ENCODE results near the gene TNS3. TPM values are rescaled to one million over a fixed set of nuclear protein-coding genes. Genes with fewer than 3 reads are reported as not detected.
A peak's percentile ranks its signal among the peaks of the same experiment; 100 is the strongest.

TNS3 gene
- 36.9 and 40.8 TPM in 2 replicates for total RNA-seq

DNA sequence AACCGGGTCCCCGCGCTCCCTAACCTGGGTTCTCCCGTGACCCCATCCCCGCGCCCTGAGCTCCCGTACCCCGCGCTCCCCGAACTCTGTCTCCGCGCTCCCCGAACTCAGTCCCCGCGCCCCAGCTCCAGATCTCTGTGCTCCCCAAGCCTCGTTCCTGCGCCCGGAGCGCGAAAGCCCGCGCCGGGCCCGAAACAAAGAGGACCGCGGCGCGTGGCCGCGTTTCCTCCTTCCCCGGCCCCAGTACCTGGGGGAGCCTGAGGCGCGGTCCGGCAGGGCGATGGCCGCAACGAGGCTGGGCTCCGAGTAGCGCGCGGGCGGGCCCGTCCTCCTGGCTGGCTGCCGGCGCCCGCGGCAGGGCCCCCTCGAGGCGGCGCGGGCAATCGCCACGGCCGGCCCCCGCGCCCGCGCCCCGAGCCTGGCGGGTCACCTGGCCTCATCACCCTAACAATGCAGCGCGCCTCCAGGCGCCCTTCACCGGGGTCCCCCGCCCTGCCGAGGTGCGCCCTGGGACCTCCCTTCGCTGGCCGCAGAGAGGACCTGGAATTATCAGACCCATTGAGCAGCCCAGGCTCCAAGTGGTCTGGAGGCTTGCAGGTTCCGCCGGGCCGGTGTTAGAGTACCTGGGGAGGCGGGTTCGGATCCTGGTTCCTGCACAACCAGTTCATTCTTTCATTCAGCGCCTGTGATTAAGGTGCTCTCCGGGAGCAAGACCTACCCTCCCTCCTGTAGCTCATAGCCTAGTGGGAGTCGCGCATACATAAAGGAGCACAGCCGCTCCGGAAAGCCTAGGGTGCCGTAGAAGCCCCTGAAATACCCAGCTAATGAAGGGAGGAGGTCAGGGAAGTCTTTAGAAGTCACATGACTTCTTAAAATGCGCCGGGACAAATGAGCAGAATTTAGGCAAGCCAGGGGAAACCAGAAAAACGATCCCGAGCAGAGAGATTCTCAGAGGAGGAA lies at the start of gene TNS3:
TNS3 (minus strand) TSS at position 308 of the 960 bp plus-strand sequence. CDS start 142,475 bp downstream, outside the sequence.
- no peak for DNase-seq (ENCODE audit: low read depth)
- TF ChIP-seq CTCF (conservative IDR thresholded peaks at IDR 0.05; ENCODE audit: low read depth, low read length), result no peak
- peak within 1 kb of the TSS; percentile 91 for H3K4me3 ChIP-seq (ENCODE audit: low read depth, low read length)

DNA sequence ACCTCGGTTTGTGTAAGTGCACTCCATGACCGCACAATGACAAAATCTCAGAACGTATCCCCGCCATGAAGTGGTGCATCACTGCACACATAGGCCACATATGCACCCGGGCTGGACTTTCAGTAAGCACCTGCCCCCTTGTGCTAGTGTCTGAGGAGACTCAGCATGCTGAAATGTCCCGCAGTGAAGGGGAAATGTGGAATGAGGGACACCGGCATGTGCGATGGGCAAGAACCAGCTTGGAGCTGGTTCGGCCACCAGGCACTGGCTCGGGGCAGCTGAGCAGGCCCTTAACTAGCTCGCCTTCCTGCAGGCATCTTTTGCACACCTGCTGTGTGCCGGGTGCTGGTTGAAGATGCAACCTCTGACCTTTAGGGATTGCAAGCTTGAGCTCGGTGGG lies 49.8 kb upstream of the TNS3 start:
- DNase-seq (ENCODE audit: low read depth), result no peak
- TF ChIP-seq CTCF (conservative IDR thresholded peaks at IDR 0.05; ENCODE audit: low read depth, low read length), result no peak
- H3K4me3 ChIP-seq (ENCODE audit: low read depth, low read length), result no peak overlapping the region

DNA sequence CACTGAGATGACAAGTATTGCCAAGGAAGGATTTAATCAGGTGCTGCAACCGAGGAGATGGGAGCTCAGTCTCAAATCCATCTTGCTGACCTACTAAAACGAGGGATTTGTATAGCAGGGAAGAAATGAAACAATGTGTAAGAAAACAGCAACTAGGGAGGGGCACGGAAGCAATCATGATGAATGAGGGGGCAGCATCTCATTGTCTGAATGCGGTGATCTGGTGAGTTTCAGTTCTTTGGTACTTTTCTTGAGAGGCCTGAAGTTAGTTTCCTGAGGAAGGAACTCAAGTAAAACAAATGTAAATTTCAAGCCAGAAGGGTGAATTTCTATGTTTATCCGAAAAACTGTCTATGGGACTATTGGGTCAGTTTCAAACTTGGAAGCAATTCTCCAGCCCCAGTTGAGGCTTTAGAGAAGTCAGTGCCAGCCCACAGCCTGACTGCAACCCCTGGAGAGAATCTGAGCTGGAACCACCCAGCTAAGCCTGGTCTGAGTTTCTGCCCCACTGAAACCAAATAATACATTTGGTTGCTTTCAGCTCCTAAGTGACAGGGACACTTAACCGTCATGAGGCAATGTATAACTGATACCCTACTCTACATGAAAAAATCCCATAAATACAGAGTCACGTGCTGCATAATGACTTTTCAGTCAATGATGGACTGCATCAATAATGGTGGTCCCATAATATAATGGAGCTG lies 45.8 kb upstream of the TNS3 start:
- H3K4me3 ChIP-seq (ENCODE audit: low read depth, low read length), result no peak overlapping the region
- TF ChIP-seq CTCF (conservative IDR thresholded peaks at IDR 0.05; ENCODE audit: low read depth, low read length), result no peak
- DNase-seq (ENCODE audit: low read depth), result no peak

- DNase-seq (ENCODE audit: low read depth), result no peak
- no peak for TF ChIP-seq CTCF (conservative IDR thresholded peaks at IDR 0.05; ENCODE audit: low read depth, low read length)
- no peak overlapping the region for H3K4me3 ChIP-seq (ENCODE audit: low read depth, low read length)
These were observed 44.2 kb upstream of the TNS3 start for GRCh38 chr7:47625861-47626715.

GRCh38 chr7:47624689-47625088 lies 42.8 kb upstream of the TNS3 start:
- TF ChIP-seq CTCF (conservative IDR thresholded peaks at IDR 0.05; ENCODE audit: low read depth, low read length), result no peak
- no peak overlapping the region for H3K4me3 ChIP-seq (ENCODE audit: low read depth, low read length)
- DNase-seq (ENCODE audit: low read depth), result no peak

DNA sequence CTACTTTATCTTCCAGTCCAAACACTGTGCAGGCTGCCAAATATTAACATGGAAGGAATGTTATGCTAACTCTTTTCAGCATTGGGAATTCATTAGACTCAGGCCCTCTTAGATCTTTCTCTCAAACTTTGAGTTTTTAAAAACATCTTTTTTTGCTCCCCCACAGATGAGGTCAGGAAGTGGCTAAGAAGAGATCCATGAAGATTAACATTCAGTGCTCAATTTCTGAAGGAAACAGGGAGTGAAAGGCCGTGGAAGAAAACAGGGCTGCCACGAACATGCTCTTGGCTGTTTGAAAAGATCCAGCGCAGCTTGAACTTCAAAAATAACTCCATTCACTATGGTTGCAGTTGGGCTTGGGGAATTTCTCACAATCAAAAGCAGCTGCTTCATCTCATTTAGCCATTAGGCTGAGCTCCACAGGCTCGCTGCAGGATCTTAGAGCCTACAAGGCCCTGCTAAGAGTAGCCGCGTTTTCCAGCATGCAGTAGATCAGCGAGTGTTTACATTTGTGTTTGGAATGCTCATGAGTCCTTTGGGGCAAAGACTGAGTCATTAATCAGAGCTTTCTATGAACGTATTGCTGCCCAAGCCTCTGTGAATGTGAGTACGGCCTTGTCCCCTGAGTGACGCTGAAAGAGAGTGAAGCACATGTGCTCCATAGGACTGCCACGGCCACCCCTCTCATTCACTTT lies 41.2 kb upstream of the TNS3 start:
- H3K4me3 ChIP-seq (ENCODE audit: low read depth, low read length), result no peak overlapping the region
- no peak for TF ChIP-seq CTCF (conservative IDR thresholded peaks at IDR 0.05; ENCODE audit: low read depth, low read length)
- DNase-seq (ENCODE audit: low read depth), result no peak
